ENCODE results near the gene FASTKD3.
A peak's percentile ranks its signal among the peaks of the same experiment; 100 is the strongest.

FASTKD3 gene

GRCh38 chr5:7846327-7846726 lies 22.5 kb downstream of the FASTKD3 start:
- no peak for DNase-seq

- DNase-seq: no peak
Measured at GRCh38 chr5:7845557-7845956, 23.3 kb downstream of the FASTKD3 start.

GRCh38 chr5:7844901-7845300 lies 23.9 kb downstream of the FASTKD3 start:
- no peak for DNase-seq

GRCh38 chr5:7842531-7842930 lies 26.3 kb downstream of the FASTKD3 start:
- DNase-seq: no peak

- peak; percentile 95 for DNase-seq
Measured at GRCh38 chr5:7837403-7837802, 31.4 kb downstream of the FASTKD3 start.

- DNase-seq: no peak
Measured at GRCh38 chr5:7834982-7835381, 33.8 kb downstream of the FASTKD3 start.

GRCh38 chr5:7828269-7828668 lies 40.6 kb downstream of the FASTKD3 start:
- no peak for DNase-seq

GRCh38 chr5:7827610-7828009 lies 41.2 kb downstream of the FASTKD3 start:
- no peak for DNase-seq

GRCh38 chr5:7825630-7826029 lies 43.2 kb downstream of the FASTKD3 start:
- DNase-seq: no peak

GRCh38 chr5:7824995-7825394 lies 43.8 kb downstream of the FASTKD3 start:
- no peak for DNase-seq

GRCh38 chr5:7823594-7823993 lies 45.2 kb downstream of the FASTKD3 start:
- DNase-seq: no peak

GRCh38 chr5:7822449-7822848 lies 46.4 kb downstream of the FASTKD3 start:
- DNase-seq: no peak

GRCh38 chr5:7816535-7816901 lies 52.3 kb downstream of the FASTKD3 start:
- no peak for DNase-seq

GRCh38 chr5:7815892-7816534 lies 52.8 kb downstream of the FASTKD3 start:
- DNase-seq: peak; percentile 72

- DNase-seq: no peak
Measured at GRCh38 chr5:7814816-7815215, 54.0 kb downstream of the FASTKD3 start.

GRCh38 chr5:7813576-7813975 lies 55.3 kb downstream of the FASTKD3 start:
- no peak for DNase-seq

GRCh38 chr5:7813007-7813406 lies 55.8 kb downstream of the FASTKD3 start:
- DNase-seq: no peak

GRCh38 chr5:7811715-7812114 lies 57.1 kb downstream of the FASTKD3 start:
- no peak for DNase-seq

Data from kidney glomerular epithelial cell (primary cell).